OCI-LY3 (cell line): ENCODE data around the gene LPP.

Source experiments
- H2AFZ ChIP-seq: fragments of 200-600, 300-600 bp; shearing (Covaris generic); 2 replicates; pipeline ENCODE4 v1.6.0; 2014; ENCODE audit warnings: antibody characterized with exemption, low read depth, low read length
- H3K27ac ChIP-seq: fragments of 200-600, 300-600 bp; sonication (generic); 2 replicates; pipeline ENCODE4 v1.5.1; 2014; ENCODE audit warnings: mild to moderate bottlenecking, low read length, moderate library complexity, mixed read lengths
- H3K27me3 ChIP-seq: fragments of 200-600, 300-600 bp; sonication (generic); 2 replicates; pipeline ENCODE4 v1.6.1; 2014; ENCODE audit warnings: low read depth, low read length, mixed read lengths
- H3K36me3 ChIP-seq: fragments of 200-600, 300-600 bp; sonication (generic); replicated peaks from 2 replicates; pipeline ENCODE3; 2014; ENCODE audit warnings: low read depth, low read length, mixed read lengths
- H3K4me1 ChIP-seq: fragments of 300-600, 200-600 bp; sonication (generic); 2 replicates; pipeline ENCODE4 v1.6.1; 2014; ENCODE audit warnings: low read length, mixed read lengths
- H3K4me2 ChIP-seq: fragments of 200-600, 300-600 bp; sonication (generic); 2 replicates; pipeline ENCODE4 v1.6.1; 2014; ENCODE audit warnings: low read length, mixed read lengths
- H3K4me3 ChIP-seq: fragments of 300-600, 200-600 bp; sonication (generic); 2 replicates; pipeline ENCODE4 v1.5.1; 2014; ENCODE audit warnings: antibody characterized with exemption, mild to moderate bottlenecking, low read length, moderate library complexity
- H3K79me2 ChIP-seq: fragments of 300-600, 200-600 bp; shearing (Covaris generic); 2 replicates; pipeline ENCODE4 v1.6.1; 2014; ENCODE audit warnings: mild to moderate bottlenecking, low read length, mixed read lengths
- H3K9ac ChIP-seq: fragments of 300-600, 200-600 bp; shearing (Covaris generic); 2 replicates; pipeline ENCODE4 v1.6.0; 2014; ENCODE audit warnings: mild to moderate bottlenecking, low read length, moderate library complexity
- H3K9me3 ChIP-seq: fragments of 200-600, 300-600 bp; shearing (Covaris generic); 2 replicates; pipeline ENCODE4 v1.6.1; 2014; ENCODE audit warnings: low read length, mixed read lengths; ENCODE audit not compliant: insufficient read depth
- H4K20me1 ChIP-seq: fragments of 200-600, 300-600 bp; sonication (generic); 2 replicates; pipeline ENCODE4 v1.6.1; 2016; ENCODE audit warnings: low read length, mixed read lengths; ENCODE audit not compliant: insufficient read depth
- CTCF ChIP-seq: fragments of 200-600, 300-600 bp; sonication (generic); IDR thresholded peaks from 2 replicates; pipeline ENCODE4 v1.5.1; 2014; ENCODE audit warnings: antibody characterized with exemption, low read length, low read depth
- EZH2phosphoT487 ChIP-seq: fragments of 200-600 bp; shearing (Covaris generic); IDR thresholded peaks from 2 replicates; pipeline ENCODE4 v1.6.1; 2018; ENCODE audit warnings: antibody characterized with exemption, mixed run types, low read depth

LPP gene

GRCh38 chr3:188208516-188208981 lies 54.6 kb downstream of the LPP start:
- Histone ChIP-seq H2AFZ (no peak overlapping the region), H3K79me2 (no peaks in the 10 kb centered on the region), H3K4me2 (no peak overlapping the region), H4K20me1 (no peaks in the 10 kb centered on the region), H3K27ac (no peak overlapping the region), H3K36me3 (no peaks in the 10 kb centered on the region), H3K9me3 (no peaks in the 10 kb centered on the region), H3K9ac (no peak overlapping the region), H3K27me3 (no peaks in the 10 kb centered on the region), H3K4me3 (no peak overlapping the region), H3K4me1 (peaks cover 13% of the 10 kb centered on the region)
- TF ChIP-seq CTCF = no peak
- no peak for TF ChIP-seq EZH2phosphoT487

GRCh38 chr3:188209034-188209433 lies 55.1 kb downstream of the LPP start:
- Histone ChIP-seq H3K27ac (no peak overlapping the region), H3K27me3 (no peaks in the 10 kb centered on the region), H4K20me1 (no peaks in the 10 kb centered on the region), H2AFZ (no peak overlapping the region), H3K4me1 (peaks cover 16% of the 10 kb centered on the region), H3K9ac (no peak overlapping the region), H3K4me3 (no peak overlapping the region), H3K36me3 (no peaks in the 10 kb centered on the region), H3K79me2 (no peaks in the 10 kb centered on the region), H3K9me3 (no peaks in the 10 kb centered on the region), H3K4me2 (no peak overlapping the region)
- TF ChIP-seq CTCF (no peak), EZH2phosphoT487 (no peak)

- Histone ChIP-seq H3K27ac (no peak overlapping the region), H3K4me2 (no peak overlapping the region), H2AFZ (no peak overlapping the region), H3K9me3 (no peaks in the 10 kb centered on the region), H4K20me1 (no peaks in the 10 kb centered on the region), H3K27me3 (no peaks in the 10 kb centered on the region), H3K9ac (no peak overlapping the region), H3K79me2 (no peaks in the 10 kb centered on the region), H3K4me3 (no peak overlapping the region), H3K4me1 (peaks cover 23% of the 10 kb centered on the region), H3K36me3 (no peaks in the 10 kb centered on the region)
- TF ChIP-seq EZH2phosphoT487 (no peak), CTCF (no peak)
Observed at GRCh38 chr3:188209740-188210139, 55.8 kb downstream of the LPP start.

GRCh38 chr3:188211476-188211875 lies 57.5 kb downstream of the LPP start:
- no peak overlapping the region for H3K4me3 ChIP-seq
- H3K27ac ChIP-seq = no peak overlapping the region
- H2AFZ ChIP-seq = no peak overlapping the region
- H3K36me3 ChIP-seq = no peaks in the 10 kb centered on the region
- TF ChIP-seq CTCF (no peak), EZH2phosphoT487 (no peak)
- no peaks in the 10 kb centered on the region for H4K20me1 ChIP-seq
- no peaks in the 10 kb centered on the region for H3K9me3 ChIP-seq
- H3K4me1 ChIP-seq = peaks cover 16% of the 10 kb centered on the region
- H3K9ac ChIP-seq = no peak overlapping the region
- no peak overlapping the region for H3K4me2 ChIP-seq
- H3K79me2 ChIP-seq = no peaks in the 10 kb centered on the region
- H3K27me3 ChIP-seq = 0 out of 2 replicates have a peak, but pooled peaks cover 2% of the 10 kb centered on the region
